HL-60 (cell line): ENCODE measurements around the gene TRDN.

Experiments
- DNase-seq, 2 experiments: peaks; one replicate each; pipeline ENCODE4 v3.0.0-alpha.2; 2010 to 2020; ENCODE audit warnings: low read depth in 1 of 2, low spot score in 1 of 2
- H3K27ac ChIP-seq: fragments of 250-450 bp; sonication (Bioruptor Pico); replicated peaks from 2 replicates; pipeline ENCODE4 v1.5.1; 2020; ENCODE audit warnings: mild to moderate bottlenecking, moderate library complexity
- H3K27me3 ChIP-seq: fragments of 250-450 bp; sonication (Bioruptor Pico); 2 replicates; pipeline ENCODE4 v1.5.1; 2021; ENCODE audit warnings: mild to moderate bottlenecking, moderate library complexity; ENCODE audit not compliant: insufficient read depth, poor library complexity, severe bottlenecking
- H3K4me3 ChIP-seq: replicated peaks from 2 replicates; pipeline ENCODE4 v1.5.1; 2011; ENCODE audit warnings: mild to moderate bottlenecking, control low read depth, low read length; ENCODE audit not compliant: insufficient read depth
- CTCF ChIP-seq: IDR thresholded peaks from one replicate; pipeline ENCODE4 v1.5.1; 2011; ENCODE audit warnings: low read length, control low read depth, inconsistent platforms; ENCODE audit not compliant: insufficient read depth
- GABPA ChIP-seq: IDR thresholded peaks from 2 replicates; pipeline ENCODE4 v1.6.1; 2012; ENCODE audit warnings: low read depth
- POLR2AphosphoS5 ChIP-seq: IDR thresholded peaks from 2 replicates; pipeline ENCODE4 v1.6.1; 2012; ENCODE audit warnings: low read depth
- REST ChIP-seq: IDR thresholded peaks from 2 replicates; pipeline ENCODE4 v1.6.1; 2012; ENCODE audit warnings: low read depth; ENCODE audit not compliant: insufficient replicate concordance
- SPI1 ChIP-seq: IDR thresholded peaks from 2 replicates; pipeline ENCODE4 v1.6.1; 2012; ENCODE audit warnings: low read depth, mild to moderate bottlenecking, borderline replicate concordance

TRDN gene

GRCh38 chr6:123640567-123641187 lies 3.9 kb upstream of the TRDN start:
- Histone ChIP-seq H3K4me3 (no peak overlapping the region), H3K27ac (no peak overlapping the region), H3K27me3 (no peaks in the 10 kb centered on the region)
- TF ChIP-seq POLR2AphosphoS5 (no peak), SPI1 (no peak), CTCF (no peak), REST (no peak), GABPA (no peak)
- no peak for DNase-seq

- no peak for DNase-seq
- TF ChIP-seq GABPA (no peak), POLR2AphosphoS5 (no peak), CTCF (no peak), REST (no peak), SPI1 (no peak)
These were observed 2.1 kb upstream of the TRDN start for GRCh38 chr6:123638865-123639264.

GRCh38 chr6:123636282-123636681 lies 468 bp downstream of the TRDN start:
- TF ChIP-seq SPI1 (no peak), REST (no peak), POLR2AphosphoS5 (no peak), CTCF (no peak), GABPA (no peak)
- Histone ChIP-seq H3K4me3 (no peak overlapping the region), H3K27me3 (no peaks in the 10 kb centered on the region), H3K27ac (no peak overlapping the region)
- DNase-seq: no peak

More at GRCh38 chr6:123638865-123639264, 2.1 kb upstream of the TRDN start:
- Histone ChIP-seq H3K27ac (no peak overlapping the region), H3K4me3 (no peak overlapping the region), H3K27me3 (no peaks in the 10 kb centered on the region)
